AG04449 (cell line): ENCODE data around the gene SERPINH1.

Source experiments
- CTCF ChIA-PET: fragments of 350-600 bp; formaldehyde crosslinking; extraction: SDS; loops from one replicate; lab custom pipeline; 2021; ENCODE audit warnings: antibody characterized with exemption; lab: Yijun Ruan, JAX
- POLR2A ChIA-PET: fragments of 400-600, 350-600 bp; formaldehyde crosslinking; extraction: SDS; loops from one replicate; lab custom pipeline; 2020; ENCODE audit warnings: antibody characterized with exemption, inconsistent platforms; lab: Yijun Ruan, JAX
- DNase-seq: peaks from one replicate; pipeline ENCODE4 v3.0.0-alpha.2; 2010; ENCODE audit warnings: low read depth, low spot score
- H3K4me3 ChIP-seq: 2 replicates; pipeline ENCODE4 v1.5.1; 2011; ENCODE audit warnings: low read depth, mild to moderate bottlenecking, control low read depth, low read length
- TF ChIP-seq, protein P1 (sequence below): IDR thresholded peaks from one replicate; pipeline ENCODE4 v1.5.1; 2011; ENCODE audit warnings: mild to moderate bottlenecking, moderate library complexity, low read length, control low read depth, inconsistent platforms; ENCODE audit not compliant: insufficient read depth; ENCODE audit errors: missing control alignments

SERPINH1 gene

GRCh38 chr11:75565916-75566762 lies 4.1 kb downstream of the SERPINH1 start:
- CTCF ChIA-PET: interaction anchor here (0.9 to 7.1 kb wide), 6 partner anchors 11 to 178 kb away, joined by 3 to 96 read pairs (median 6); no protein-coding TSS in a partner anchor
- TF ChIP-seq, protein P1, sequence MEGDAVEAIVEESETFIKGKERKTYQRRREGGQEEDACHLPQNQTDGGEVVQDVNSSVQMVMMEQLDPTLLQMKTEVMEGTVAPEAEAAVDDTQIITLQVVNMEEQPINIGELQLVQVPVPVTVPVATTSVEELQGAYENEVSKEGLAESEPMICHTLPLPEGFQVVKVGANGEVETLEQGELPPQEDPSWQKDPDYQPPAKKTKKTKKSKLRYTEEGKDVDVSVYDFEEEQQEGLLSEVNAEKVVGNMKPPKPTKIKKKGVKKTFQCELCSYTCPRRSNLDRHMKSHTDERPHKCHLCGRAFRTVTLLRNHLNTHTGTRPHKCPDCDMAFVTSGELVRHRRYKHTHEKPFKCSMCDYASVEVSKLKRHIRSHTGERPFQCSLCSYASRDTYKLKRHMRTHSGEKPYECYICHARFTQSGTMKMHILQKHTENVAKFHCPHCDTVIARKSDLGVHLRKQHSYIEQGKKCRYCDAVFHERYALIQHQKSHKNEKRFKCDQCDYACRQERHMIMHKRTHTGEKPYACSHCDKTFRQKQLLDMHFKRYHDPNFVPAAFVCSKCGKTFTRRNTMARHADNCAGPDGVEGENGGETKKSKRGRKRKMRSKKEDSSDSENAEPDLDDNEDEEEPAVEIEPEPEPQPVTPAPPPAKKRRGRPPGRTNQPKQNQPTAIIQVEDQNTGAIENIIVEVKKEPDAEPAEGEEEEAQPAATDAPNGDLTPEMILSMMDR: no peak
- DNase-seq: no peak
- peak overlapping the region; percentile 91 for H3K4me3 ChIP-seq
- POLR2A ChIA-PET: interaction anchor here (1.0 to 7.4 kb wide), 4 partner anchors 8 to 32 kb away, joined by 5 to 168 read pairs (median 44); no protein-coding TSS in a partner anchor

GRCh38 chr11:75566763-75567279 lies 4.8 kb downstream of the SERPINH1 start:
- CTCF ChIA-PET: interaction anchor here (1.0 to 7.1 kb wide), 4 partner anchors 11 to 32 kb away, joined by 3 to 96 read pairs (median 6); no protein-coding TSS in a partner anchor
- H3K4me3 ChIP-seq: peak overlapping the region; percentile 91
- POLR2A ChIA-PET: interaction anchor here (2.5 to 7.4 kb wide), 3 partner anchors 9 to 13 kb away, joined by 9 to 168 read pairs (median 79); no protein-coding TSS in a partner anchor
- no peak for DNase-seq
- TF ChIP-seq, protein P1: no peak

DNA sequence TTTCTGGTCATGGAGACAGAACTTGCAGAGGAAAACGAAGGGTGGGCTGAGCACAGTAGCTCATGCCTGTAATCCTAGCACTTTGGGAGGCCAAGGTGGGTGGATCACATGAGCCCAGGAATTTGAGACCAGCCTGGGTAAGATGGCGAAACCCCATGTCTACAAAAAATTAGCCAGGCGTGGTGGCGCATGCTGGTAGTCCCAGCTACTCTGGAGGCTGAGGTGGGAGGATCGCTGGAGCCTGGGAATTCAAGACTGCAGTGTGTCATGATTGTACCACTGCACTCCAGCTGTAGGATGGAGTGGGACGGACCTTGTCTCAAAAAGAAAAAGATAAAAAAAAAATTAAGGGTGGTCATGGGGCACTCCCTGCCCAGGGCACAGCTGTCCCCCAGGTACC lies 5.9 kb downstream of the SERPINH1 start:
- TF ChIP-seq, protein P1: no peak
- H3K4me3 ChIP-seq: peak overlapping the region; percentile 8
- POLR2A ChIA-PET: interaction anchor here (1.0 to 7.4 kb wide), 4 partner anchors 9 to 168 kb away, joined by 3 to 168 read pairs (median 6); no protein-coding TSS in a partner anchor
- CTCF ChIA-PET: interaction anchor here (1.0 to 7.1 kb wide), 3 partner anchors 10 to 21 kb away, joined by 3 to 96 read pairs (median 8); no protein-coding TSS in a partner anchor
- DNase-seq: no peak

GRCh38 chr11:75568616-75569219 lies 6.7 kb downstream of the SERPINH1 start:
- POLR2A ChIA-PET: interaction anchor here (1.0 to 9.8 kb wide), 4 partner anchors 9 to 169 kb away, joined by 3 to 168 read pairs (median 42); no protein-coding TSS in a partner anchor
- CTCF ChIA-PET: interaction anchor here (1.2 to 7.1 kb wide), 4 partner anchors 9 to 180 kb away, joined by 3 to 96 read pairs (median 8); no protein-coding TSS in a partner anchor
- TF ChIP-seq, protein P1: no peak
- peak overlapping the region; percentile 8; the same call in 1 of the 2 replicates for H3K4me3 ChIP-seq
- no peak for DNase-seq

DNA sequence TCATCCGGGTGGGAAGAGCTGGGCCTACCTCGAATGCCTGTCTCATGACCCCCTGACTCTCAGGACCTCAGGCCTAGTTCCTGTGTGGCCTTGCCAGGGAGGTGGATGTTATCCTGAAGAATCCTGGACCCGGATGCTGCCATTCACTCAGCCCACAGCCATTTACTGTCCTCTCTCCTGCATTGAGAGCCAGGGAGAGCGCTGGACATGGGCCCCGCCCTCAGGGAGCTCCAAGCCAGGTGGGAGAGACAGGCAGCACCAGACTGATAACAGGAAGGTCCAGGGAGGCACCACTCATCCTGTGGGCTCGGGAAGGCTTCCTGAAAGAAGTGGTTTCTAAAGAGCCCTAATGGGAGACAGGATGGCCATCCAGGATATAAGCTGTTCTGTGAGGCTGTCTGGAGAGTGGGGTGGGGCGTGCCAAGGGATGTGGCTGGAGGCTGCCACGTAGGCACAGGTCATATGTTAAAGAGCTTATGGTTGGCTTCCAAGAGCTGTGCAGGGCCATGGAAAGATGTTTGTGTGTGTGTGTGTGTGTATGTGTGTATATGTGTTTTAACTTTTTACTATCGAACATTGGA lies 8.6 kb downstream of the SERPINH1 start:
- POLR2A ChIA-PET: interaction anchor here (1.3 to 9.8 kb wide), 3 partner anchors 8 to 17 kb away, joined by 8 to 79 read pairs (median 11); partner anchors contain the start of gene SERPINH1
- TF ChIP-seq, protein P1: no peak
- CTCF ChIA-PET: interaction anchor here (0.9 to 2.9 kb wide), 4 partner anchors 19 to 26 kb away, joined by 3 to 10 read pairs (median 6); no protein-coding TSS in a partner anchor
- no peak for DNase-seq
- H3K4me3 ChIP-seq: no peak overlapping the region
